Ascending aorta (tissue), 2 donors: ENCODE measurements around the gene GALNT9. TPM values are rescaled to one million over a fixed set of nuclear protein-coding genes. Genes with fewer than 3 reads are reported as not detected.

Experiments
- DNase-seq, 2 donors: peaks; one replicate each; pipeline ENCODE4 v3.0.0-alpha.2; 2019; ENCODE audit warnings: low spot score in 2 of 2
- H3K27ac ChIP-seq, 2 donors: fragments of 200-600 bp; sonication (generic); one replicate each; pipeline ENCODE4 v1.5.1; 2016 to 2017; ENCODE audit warnings: mild to moderate bottlenecking in 1 of 2
- H3K27me3 ChIP-seq: fragments of 200-600 bp; sonication (generic); one replicate; pipeline ENCODE4 v1.5.1; 2017
- H3K36me3 ChIP-seq, 2 donors: fragments of 200-600 bp; sonication (generic); one replicate each; pipeline ENCODE4 v1.5.1; 2016
- H3K4me1 ChIP-seq, 2 donors: fragments of 200-600 bp; sonication (generic); one replicate each; pipeline ENCODE4 v1.5.1; 2016 to 2017; ENCODE audit warnings: mild to moderate bottlenecking in 1 of 2
- H3K4me3 ChIP-seq, 2 donors: fragments of 200-600 bp; sonication (generic); one replicate each; pipeline ENCODE4 v1.5.1; 2016 to 2017; ENCODE audit warnings: mild to moderate bottlenecking in 1 of 2
- H3K9me3 ChIP-seq, 2 donors: fragments of 200-600 bp; sonication (generic); one replicate each; pipeline ENCODE4 v1.5.1; 2016
- CTCF ChIP-seq, 3 experiments: fragments of 200-600 bp in 2 of 3; fragments of 450-650 bp in 1 of 3; sonication (generic) in 2 of 3; IDR thresholded peaks; one replicate each; pipeline ENCODE4 v1.5.1; 2016 to 2019; ENCODE audit warnings: antibody characterized with exemption in 3 of 3, mild to moderate bottlenecking in 1 of 3, moderate library complexity in 1 of 3
- intact Hi-C: fragments of 100-400 bp; cut with DNase I; formaldehyde crosslinking; loops from one replicate; pipeline ENCODE4 v1.15.1; 2023
- total RNA-seq: library from RNA; depleted of rRNA; stranded (reverse); fragments of >200 nt; gene quantifications from one replicate; pipeline ENCODE4 v1.1.0, GENCODE V29; 2016

GALNT9 gene
- total RNA-seq, 1 donor from 2014 or later, result not detected

GRCh38 chr12:132185705-132186104 lies 143.7 kb downstream of the GALNT9 start:
- no peaks in the 10 kb centered on the region for H3K36me3 ChIP-seq
- no peak overlapping the region for H3K27ac ChIP-seq
- no peak for TF ChIP-seq CTCF (IDR thresholded peaks at IDR 0.05)
- H3K4me3 ChIP-seq, result peak overlapping the region in 1 of 2 donors; percentile 2
- no peak for DNase-seq
- intact Hi-C loops, result no loop called here
- H3K9me3 ChIP-seq, result peaks cover 10 to 23% of the 10 kb centered on the region in 2 donors
- H3K4me1 ChIP-seq, result peaks cover 7% of the 10 kb centered on the region in 2 donors
- no peaks in the 10 kb centered on the region for H3K27me3 ChIP-seq

DNA sequence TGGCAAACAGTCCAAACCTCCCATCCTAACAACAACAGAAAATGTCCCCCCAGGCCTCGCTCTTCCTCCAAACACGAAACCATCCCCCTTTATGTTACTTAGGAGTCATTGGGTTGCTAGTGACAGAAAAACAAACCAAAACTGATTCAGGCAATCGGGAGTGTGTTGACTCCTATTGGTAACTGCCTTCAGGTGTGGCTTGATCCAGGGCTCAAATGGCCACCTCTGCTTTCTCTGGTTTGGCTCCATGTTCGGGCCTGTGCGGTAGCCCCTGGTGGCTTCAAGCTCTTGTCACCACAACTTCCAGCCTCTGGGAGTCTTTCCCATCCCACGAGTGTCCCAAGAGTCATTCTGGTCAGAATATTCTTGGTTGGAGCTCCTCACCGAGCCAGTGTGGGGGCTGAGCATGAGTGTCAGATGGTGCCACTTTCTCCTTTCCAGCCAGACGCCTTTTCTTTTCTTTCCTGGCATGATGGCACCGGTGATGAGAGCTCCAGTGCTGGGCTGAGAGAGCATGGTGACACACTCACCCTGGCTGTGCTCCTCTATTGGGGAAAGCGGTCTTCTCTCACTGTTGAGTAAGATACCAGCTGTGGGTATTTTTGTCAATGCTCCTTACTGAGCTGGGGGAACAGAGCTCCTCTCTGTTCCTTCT lies 146.6 kb downstream of the GALNT9 start:
- no peaks in the 10 kb centered on the region for H3K4me1 ChIP-seq

DNA sequence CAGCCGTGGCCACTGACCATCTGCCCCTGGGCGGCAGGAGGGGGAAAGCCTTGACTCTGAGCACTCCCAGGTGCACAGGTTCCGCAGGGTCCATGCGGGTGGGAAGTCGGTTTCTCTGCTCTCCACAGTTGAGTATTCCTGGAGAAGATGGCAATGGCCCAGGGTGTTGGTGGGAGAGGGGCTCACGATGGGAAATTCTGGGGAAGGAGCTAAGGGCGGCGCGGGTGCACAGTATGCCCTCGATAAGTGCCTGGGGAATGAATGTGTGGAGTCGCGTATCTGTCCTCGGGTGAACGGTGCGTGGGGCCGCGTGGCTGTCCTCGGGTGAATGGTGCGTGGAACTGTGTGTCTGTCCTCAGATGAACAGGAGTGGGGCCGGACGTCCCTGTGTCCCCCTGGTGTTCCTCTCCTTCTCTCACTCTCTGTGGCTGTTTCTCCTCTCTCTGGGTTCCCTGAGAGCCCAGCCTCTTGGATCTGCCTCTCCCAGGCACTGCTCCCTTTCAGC lies 147.1 kb downstream of the GALNT9 start:
- H3K27me3 ChIP-seq, result no peaks in the 10 kb centered on the region
- no peaks in the 10 kb centered on the region for H3K4me1 ChIP-seq
- no peak for TF ChIP-seq CTCF (IDR thresholded peaks at IDR 0.05)
- DNase-seq, result no peak
- intact Hi-C loops, result no loop called here
- no peak overlapping the region for H3K4me3 ChIP-seq
- no peaks in the 10 kb centered on the region for H3K36me3 ChIP-seq
- H3K9me3 ChIP-seq, result peaks cover 9 to 18% of the 10 kb centered on the region in 2 donors
- H3K27ac ChIP-seq, result no peak overlapping the region

More for the DNA sequence above, 146.6 kb downstream of the GALNT9 start:
- peaks cover 10 to 23% of the 10 kb centered on the region in 2 donors for H3K9me3 ChIP-seq
- no peak overlapping the region for H3K27ac ChIP-seq
- no peaks in the 10 kb centered on the region for H3K36me3 ChIP-seq
- TF ChIP-seq CTCF (IDR thresholded peaks at IDR 0.05), result no peak
- no peak for DNase-seq
- no peak overlapping the region for H3K4me3 ChIP-seq
- H3K27me3 ChIP-seq, result no peaks in the 10 kb centered on the region
- intact Hi-C loops, result no loop called here

- H3K9me3 ChIP-seq, result peaks cover 4 to 12% of the 10 kb centered on the region in 2 donors
- no peaks in the 10 kb centered on the region for H3K36me3 ChIP-seq
- no peaks in the 10 kb centered on the region for H3K27me3 ChIP-seq
- no peak overlapping the region for H3K4me3 ChIP-seq
- no peaks in the 10 kb centered on the region for H3K4me1 ChIP-seq
- intact Hi-C loops, result no loop called here
- no peak overlapping the region for H3K27ac ChIP-seq
- no peak for DNase-seq
- no peak for TF ChIP-seq CTCF (IDR thresholded peaks at IDR 0.05)
Measured at GRCh38 chr12:132181570-132182200, 147.7 kb downstream of the GALNT9 start.

- no peak for TF ChIP-seq CTCF (IDR thresholded peaks at IDR 0.05)
- no peaks in the 10 kb centered on the region for H3K27me3 ChIP-seq
- H3K36me3 ChIP-seq, result no peaks in the 10 kb centered on the region
- H3K27ac ChIP-seq, result no peak overlapping the region
- no peak for DNase-seq
- no peaks in the 10 kb centered on the region for H3K4me1 ChIP-seq
- peaks cover 0 to 6% of the 10 kb centered on the region in 2 donors for H3K9me3 ChIP-seq
- intact Hi-C loops, result no loop called here
- H3K4me3 ChIP-seq, result no peak overlapping the region
Measured at GRCh38 chr12:132180648-132181546, 148.5 kb downstream of the GALNT9 start.
